Measurements from ENCODE around the gene ANTXR1. TPM values are rescaled to one million over a fixed set of nuclear protein-coding genes. Genes with fewer than 3 reads are reported as not detected.

ANTXR1 gene
- total RNA-seq, 1 donor from 2014 or later: 54.3 TPM

GRCh38 chr2:69157441-69157840, 144.5 kb downstream of the ANTXR1 start:
- Histone ChIP-seq H3K9me3 (no peaks in the 10 kb centered on the region), H3K27me3 (ENCODE audit: low read depth) (no peaks in the 10 kb centered on the region), H3K4me3 (no peak overlapping the region), H3K27ac (no peak overlapping the region), H3K36me3 (no peaks in the 10 kb centered on the region), H3K4me1 (peaks cover 14% of the 10 kb centered on the region)
- intact Hi-C loops (cut with DNase I): no loop called here
- DNase-seq (no peak), ATAC-seq (no peak)
- TF ChIP-seq CTCF (IDR thresholded peaks at IDR 0.05): no peak

DNA sequence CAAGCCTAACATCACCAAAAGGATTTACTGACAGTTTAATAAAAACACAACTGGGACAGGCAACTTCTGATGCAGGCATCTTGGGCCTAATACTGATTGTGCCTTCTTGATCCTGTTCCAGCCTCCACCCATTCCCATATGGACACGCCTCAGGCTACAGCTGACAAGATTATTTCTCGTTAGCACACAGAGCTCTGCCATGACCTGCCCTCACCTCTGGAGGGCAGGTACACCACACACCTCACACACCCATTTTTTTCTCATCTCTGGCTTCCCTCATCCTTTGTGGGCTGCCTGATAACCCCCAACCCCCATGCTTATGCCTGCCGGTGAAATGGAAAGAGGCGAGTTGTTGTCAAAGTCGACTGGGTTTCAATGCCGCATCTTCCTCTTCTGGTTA, 147.0 kb downstream of the ANTXR1 start:
- ATAC-seq: no peak
- Histone ChIP-seq H3K27ac (no peak overlapping the region), H3K36me3 (no peaks in the 10 kb centered on the region), H3K9me3 (no peaks in the 10 kb centered on the region), H3K27me3 (ENCODE audit: low read depth) (no peaks in the 10 kb centered on the region), H3K4me3 (no peak overlapping the region), H3K4me1 (peaks cover 31% of the 10 kb centered on the region)
- no peak for TF ChIP-seq CTCF (IDR thresholded peaks at IDR 0.05)
- intact Hi-C loops (cut with DNase I): no loop called here
- DNase-seq: no peak

DNA sequence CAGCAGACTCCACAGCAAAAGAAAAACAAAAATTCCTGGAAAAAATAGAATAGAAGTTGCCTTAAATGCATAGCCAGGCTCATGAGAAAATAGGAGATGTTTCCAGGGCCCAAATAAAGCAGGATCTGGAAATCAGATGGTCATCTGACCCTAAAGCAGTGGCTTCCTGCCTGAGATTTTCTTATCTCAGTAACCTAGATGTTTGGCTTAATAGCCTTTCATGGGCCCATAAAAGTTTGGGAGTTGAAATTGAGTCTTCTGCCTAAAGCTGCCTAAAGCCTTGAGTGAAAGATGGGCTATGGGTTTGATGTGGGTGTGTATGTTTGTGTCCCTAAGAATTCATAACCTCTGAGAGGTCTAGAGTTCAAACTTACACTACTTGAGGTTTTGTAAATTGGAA, 149.1 kb downstream of the ANTXR1 start:
- H3K27me3 ChIP-seq (ENCODE audit: low read depth): no peaks in the 10 kb centered on the region
- peaks cover 49% of the 10 kb centered on the region for H3K4me1 ChIP-seq
- no peaks in the 10 kb centered on the region for H3K9me3 ChIP-seq
- no peaks in the 10 kb centered on the region for H3K36me3 ChIP-seq
- TF ChIP-seq CTCF (IDR thresholded peaks at IDR 0.05): no peak
- no peak for DNase-seq
- no peak for ATAC-seq
- intact Hi-C loops (cut with DNase I): no loop called here
- no peak overlapping the region for H3K27ac ChIP-seq
- no peak overlapping the region for H3K4me3 ChIP-seq

- H3K9me3 ChIP-seq: no peaks in the 10 kb centered on the region
- intact Hi-C loops (cut with DNase I): no loop called here
- DNase-seq (no peak), ATAC-seq (peak; percentile 78 to 82)
- no peak overlapping the region for H3K4me3 ChIP-seq
- TF ChIP-seq CTCF (IDR thresholded peaks at IDR 0.05): no peak
- no peaks in the 10 kb centered on the region for H3K27me3 ChIP-seq (ENCODE audit: low read depth)
- H3K27ac ChIP-seq: peak overlapping the region; percentile 15
- peaks cover 49% of the 10 kb centered on the region for H3K4me1 ChIP-seq
- no peaks in the 10 kb centered on the region for H3K36me3 ChIP-seq
These were observed 150.1 kb downstream of the ANTXR1 start for GRCh38 chr2:69163109-69163508.

DNA sequence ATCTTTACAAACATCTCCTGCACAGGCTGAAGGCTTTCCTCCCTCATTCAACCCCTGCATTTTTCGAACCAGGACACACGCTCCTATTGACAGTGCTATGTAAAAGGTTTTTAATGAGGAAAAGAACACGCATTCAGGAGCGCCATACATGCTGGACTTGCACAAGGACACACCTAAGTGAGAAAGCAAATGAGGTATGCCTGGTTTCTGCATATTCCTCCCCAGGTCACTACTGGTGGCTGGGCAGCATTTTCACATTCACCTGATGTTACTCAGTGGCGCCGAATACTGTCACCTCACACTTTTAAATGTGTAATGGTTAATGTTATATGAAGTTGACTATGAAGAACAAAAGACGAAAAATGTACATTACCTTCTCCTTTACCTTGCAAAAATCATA, 150.6 kb downstream of the ANTXR1 start:
- Histone ChIP-seq H3K27me3 (ENCODE audit: low read depth) (no peaks in the 10 kb centered on the region), H3K4me3 (no peak overlapping the region), H3K9me3 (no peaks in the 10 kb centered on the region), H3K36me3 (no peaks in the 10 kb centered on the region), H3K4me1 (peaks cover 49% of the 10 kb centered on the region), H3K27ac (peak overlapping the region; percentile 15)
- DNase-seq: no peak
- intact Hi-C loops (cut with DNase I): no loop called here
- TF ChIP-seq CTCF (IDR thresholded peaks at IDR 0.05): no peak
- ATAC-seq: no peak

All from lower lobe of right lung (tissue), 2 donors.